Adrenal gland (tissue), 5 donors: ENCODE measurements around the gene VSIG10L.

Experiments used
- POLR2A ChIP-seq, 2 donors: fragments of 450-650 bp; IDR thresholded peaks; one replicate each; pipeline ENCODE4 v1.6.1; 2017; ENCODE audit warnings: antibody characterized with exemption in 2 of 2, mild to moderate bottlenecking in 2 of 2, moderate library complexity in 1 of 2
- TF ChIP-seq, protein P1 (sequence below), 6 experiments: fragments of 450-650 bp in 4 of 6; fragments of 200-600 bp in 2 of 6; sonication (generic) in 1 of 6; IDR thresholded peaks; 1 replicate in 5 of 6; 2 replicates in 1 of 6; pipeline versions ENCODE4 v1.5.1 to v1.8.0; 2016 to 2021; ENCODE audit warnings: antibody characterized with exemption in 6 of 6, mild to moderate bottlenecking in 2 of 6, moderate library complexity in 1 of 6
- donor health status: DM: no; HTN: no; CAD: no.

DNA sequence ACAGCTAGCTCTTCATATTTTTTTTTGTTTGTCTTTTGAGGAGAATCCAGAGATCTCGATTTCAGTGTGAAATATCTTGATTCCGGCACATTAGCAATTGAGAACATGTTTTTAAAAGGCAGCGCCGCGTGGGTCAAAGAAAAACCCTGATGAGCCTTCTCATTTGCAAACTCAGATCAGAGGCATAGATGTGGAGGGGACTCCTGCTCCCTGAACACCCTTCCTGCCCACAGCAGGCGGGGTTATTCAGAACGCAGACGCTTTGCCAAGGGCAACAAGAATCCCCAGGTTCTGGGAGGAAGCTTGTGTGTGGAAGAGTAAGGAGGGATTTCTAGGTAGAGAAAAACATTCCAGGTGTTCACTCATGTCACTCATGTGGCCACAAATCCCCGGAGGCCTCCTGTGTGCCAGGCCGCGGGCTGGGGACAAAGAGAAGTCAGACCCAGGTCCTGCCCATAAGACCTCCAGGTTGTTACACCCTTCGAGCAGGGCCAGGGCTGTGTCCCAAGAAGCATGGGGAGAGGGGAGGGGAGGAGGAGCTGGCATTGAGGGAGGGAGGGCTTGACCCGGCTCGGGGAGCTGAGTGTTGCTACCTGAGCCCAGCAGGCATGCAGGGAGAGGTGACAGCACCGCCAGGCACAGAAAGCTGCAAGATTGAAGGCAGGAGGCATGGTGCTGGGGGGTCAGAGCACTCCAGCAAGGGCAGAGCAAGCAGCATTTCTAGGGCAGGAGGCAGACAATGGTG lies 46.4 kb downstream of the VSIG10L start:
- TF ChIP-seq, protein P1, sequence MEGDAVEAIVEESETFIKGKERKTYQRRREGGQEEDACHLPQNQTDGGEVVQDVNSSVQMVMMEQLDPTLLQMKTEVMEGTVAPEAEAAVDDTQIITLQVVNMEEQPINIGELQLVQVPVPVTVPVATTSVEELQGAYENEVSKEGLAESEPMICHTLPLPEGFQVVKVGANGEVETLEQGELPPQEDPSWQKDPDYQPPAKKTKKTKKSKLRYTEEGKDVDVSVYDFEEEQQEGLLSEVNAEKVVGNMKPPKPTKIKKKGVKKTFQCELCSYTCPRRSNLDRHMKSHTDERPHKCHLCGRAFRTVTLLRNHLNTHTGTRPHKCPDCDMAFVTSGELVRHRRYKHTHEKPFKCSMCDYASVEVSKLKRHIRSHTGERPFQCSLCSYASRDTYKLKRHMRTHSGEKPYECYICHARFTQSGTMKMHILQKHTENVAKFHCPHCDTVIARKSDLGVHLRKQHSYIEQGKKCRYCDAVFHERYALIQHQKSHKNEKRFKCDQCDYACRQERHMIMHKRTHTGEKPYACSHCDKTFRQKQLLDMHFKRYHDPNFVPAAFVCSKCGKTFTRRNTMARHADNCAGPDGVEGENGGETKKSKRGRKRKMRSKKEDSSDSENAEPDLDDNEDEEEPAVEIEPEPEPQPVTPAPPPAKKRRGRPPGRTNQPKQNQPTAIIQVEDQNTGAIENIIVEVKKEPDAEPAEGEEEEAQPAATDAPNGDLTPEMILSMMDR (IDR thresholded peaks at IDR 0.05) = no peak
- TF ChIP-seq POLR2A (IDR thresholded peaks at IDR 0.05) = no peak
